GM12864 (cell line): ENCODE results near the gene ADAMTS8.
"Not testable (repeated sequence)": the region's sequence is repeated elsewhere in the genome, so short reads cannot be mapped to it uniquely, and the experiment has no call there.

Source experiments
- DNase-seq: peaks from one replicate; pipeline ENCODE4 v3.0.0-alpha.2; 2011; ENCODE audit warnings: low read depth
- H3K4me3 ChIP-seq: 2 replicates; pipeline ENCODE4 v1.5.1; 2011; ENCODE audit warnings: mild to moderate bottlenecking, low read depth, low read length, control low read depth
- TF ChIP-seq, protein P1 (sequence below): IDR thresholded peaks from 2 replicates; pipeline ENCODE4 v1.5.1; 2011; ENCODE audit warnings: low read depth, mild to moderate bottlenecking, moderate library complexity, low read length, control low read depth, inconsistent platforms; ENCODE audit errors: missing control alignments

Gene ADAMTS8

GRCh38 chr11:130445788-130446187 lies 17.4 kb upstream of the ADAMTS8 start:
- TF ChIP-seq, protein P1, sequence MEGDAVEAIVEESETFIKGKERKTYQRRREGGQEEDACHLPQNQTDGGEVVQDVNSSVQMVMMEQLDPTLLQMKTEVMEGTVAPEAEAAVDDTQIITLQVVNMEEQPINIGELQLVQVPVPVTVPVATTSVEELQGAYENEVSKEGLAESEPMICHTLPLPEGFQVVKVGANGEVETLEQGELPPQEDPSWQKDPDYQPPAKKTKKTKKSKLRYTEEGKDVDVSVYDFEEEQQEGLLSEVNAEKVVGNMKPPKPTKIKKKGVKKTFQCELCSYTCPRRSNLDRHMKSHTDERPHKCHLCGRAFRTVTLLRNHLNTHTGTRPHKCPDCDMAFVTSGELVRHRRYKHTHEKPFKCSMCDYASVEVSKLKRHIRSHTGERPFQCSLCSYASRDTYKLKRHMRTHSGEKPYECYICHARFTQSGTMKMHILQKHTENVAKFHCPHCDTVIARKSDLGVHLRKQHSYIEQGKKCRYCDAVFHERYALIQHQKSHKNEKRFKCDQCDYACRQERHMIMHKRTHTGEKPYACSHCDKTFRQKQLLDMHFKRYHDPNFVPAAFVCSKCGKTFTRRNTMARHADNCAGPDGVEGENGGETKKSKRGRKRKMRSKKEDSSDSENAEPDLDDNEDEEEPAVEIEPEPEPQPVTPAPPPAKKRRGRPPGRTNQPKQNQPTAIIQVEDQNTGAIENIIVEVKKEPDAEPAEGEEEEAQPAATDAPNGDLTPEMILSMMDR = no peak
- no peak for DNase-seq
- H3K4me3 ChIP-seq = no peak overlapping the region

GRCh38 chr11:130442737-130443136 lies 14.3 kb upstream of the ADAMTS8 start:
- no peak for DNase-seq
- H3K4me3 ChIP-seq = no peak overlapping the region
- TF ChIP-seq, protein P1 = no peak

DNA sequence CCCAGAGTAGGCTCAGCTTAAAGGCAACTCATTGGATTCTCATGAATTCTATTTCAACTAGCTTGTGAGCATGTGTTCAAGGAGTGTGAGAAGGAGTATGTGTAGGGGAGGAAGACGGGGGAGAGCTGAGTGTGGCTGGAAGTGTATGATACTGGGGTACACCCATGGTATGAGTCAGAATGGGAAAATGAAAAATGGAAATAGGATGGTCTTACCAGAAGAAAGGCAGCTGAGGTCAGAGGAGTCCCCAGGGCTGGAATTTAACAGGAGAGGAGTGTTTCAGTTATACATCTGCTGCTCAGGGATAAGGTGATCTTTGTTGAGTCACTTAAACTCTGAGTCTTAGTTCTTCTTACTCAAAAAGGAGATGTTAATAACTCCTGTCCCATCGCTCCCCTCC lies 13.3 kb upstream of the ADAMTS8 start:
- TF ChIP-seq, protein P1 = no peak
- H3K4me3 ChIP-seq = no peak overlapping the region
- DNase-seq = no peak

DNA sequence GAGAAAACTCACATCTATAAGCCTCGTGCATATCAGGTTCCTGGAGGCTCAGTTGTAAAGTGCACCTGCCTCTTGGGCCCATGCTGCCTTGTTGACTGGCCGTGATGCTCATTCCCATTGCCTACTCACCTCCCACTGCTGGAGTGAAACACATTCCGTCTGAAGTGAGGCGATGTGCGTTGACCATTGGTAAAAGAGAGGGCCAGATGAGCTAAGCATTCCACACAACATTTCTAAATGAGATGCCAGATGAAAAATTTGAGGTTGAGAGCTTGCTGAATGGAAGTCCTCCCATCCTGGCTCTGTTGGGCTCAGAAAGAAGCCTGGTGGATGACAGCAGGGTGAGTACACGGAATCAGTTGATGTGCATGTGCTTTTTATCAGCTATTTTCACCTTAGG lies 11.5 kb upstream of the ADAMTS8 start:
- no peak overlapping the region for H3K4me3 ChIP-seq
- TF ChIP-seq, protein P1 = no peak
- no peak for DNase-seq

- no peak for DNase-seq
- TF ChIP-seq, protein P1 = no peak
- no peak overlapping the region for H3K4me3 ChIP-seq
Observed at GRCh38 chr11:130439160-130439519, 10.7 kb upstream of the ADAMTS8 start.

DNA sequence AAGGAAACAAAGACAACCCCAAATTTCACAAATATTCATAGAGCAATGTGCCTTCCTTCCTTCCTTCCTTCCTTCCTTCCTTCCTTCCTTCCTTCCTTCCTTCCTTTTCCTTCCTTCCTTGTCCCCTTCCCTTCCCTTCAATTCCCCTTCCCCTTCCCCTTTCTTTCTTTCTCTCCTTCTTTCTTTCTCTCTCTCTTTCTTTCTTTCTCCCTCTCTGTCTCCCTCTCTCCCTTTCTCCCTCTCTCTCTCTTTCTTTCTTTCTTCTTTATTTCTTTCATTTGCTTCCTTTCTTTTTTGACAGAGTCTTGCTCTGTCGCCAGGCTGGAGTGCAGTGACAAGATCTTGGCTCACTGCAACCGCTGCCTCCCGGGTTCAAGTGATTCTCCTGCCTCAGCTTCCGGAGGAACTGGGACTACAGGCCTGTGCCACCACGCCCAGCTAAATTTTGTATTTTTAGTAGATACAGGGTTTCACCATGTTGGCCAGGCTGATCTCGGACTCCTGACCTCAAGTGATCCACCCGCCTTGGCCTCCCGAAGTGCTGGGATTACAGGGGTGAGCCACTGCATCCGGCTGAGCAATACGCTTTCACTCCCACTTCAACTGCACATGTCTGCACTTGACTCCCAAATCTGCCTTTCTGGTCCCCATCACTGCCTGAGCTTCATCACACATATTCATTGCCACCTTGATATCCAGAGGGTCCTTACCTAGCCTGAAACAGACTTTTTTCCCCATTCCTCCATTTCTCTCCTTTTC lies 10.2 kb upstream of the ADAMTS8 start:
- not testable (repeated sequence) for H3K4me3 ChIP-seq, DNase-seq

DNA sequence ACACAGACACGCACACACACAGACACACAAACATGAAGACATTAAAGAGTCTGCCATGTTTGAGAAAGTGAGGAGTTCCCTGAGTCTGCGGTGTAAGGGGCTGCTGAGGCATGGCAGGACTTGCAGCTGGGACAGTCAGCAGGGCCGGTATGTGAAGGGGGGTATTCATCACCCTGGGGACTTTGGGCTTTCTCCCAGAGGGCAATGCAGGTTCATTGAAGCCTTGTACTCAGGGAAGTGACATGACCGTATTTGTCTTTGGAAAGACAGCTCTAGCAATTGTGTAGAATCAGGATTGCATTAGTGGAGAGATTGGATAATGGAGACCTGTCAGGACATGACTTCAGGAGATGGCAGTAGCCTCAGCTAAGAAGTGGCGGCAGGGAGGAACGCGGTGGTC lies 9.4 kb upstream of the ADAMTS8 start:
- TF ChIP-seq, protein P1 = no peak
- no peak for DNase-seq
- no peak overlapping the region for H3K4me3 ChIP-seq

DNA sequence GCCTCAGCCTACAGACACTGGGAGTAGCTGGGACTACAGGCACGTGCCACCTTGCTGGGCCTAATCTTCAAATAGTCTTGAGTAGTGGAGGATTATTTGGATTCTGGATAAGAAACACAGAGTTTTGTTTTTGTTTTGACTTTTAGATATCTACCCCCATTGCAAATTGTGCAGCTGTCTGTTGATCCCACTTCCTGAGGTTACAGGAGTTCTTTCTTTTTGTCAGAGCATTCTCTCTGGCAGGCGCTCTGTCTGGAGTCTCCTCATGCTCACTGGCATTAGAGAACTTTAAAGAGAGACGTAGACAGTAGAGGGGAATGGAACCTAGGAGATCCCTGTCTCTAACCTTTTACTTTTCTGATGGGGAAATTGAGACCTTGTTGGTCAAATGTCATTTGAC lies 7.8 kb upstream of the ADAMTS8 start:
- DNase-seq = no peak
- H3K4me3 ChIP-seq = no peak overlapping the region
- TF ChIP-seq, protein P1 = no peak
